H1 (cell line): ENCODE results near the gene VEPH1. TPM values are rescaled to one million over a fixed set of nuclear protein-coding genes. Genes with fewer than 3 reads are reported as not detected.

ENCODE experiments used
- CTCF ChIA-PET: fragments of 300-600 bp; sonication (Branson Sonifier 250); formaldehyde crosslinking; loops from one replicate; lab custom pipeline; 2021; ENCODE audit not compliant: partially characterized antibody; lab: Charles Lee
- POLR2A ChIA-PET: fragments of 300-600 bp; sonication (Branson Sonifier 250); formaldehyde crosslinking; loops from one replicate; lab custom pipeline; 2021; ENCODE audit warnings: inconsistent platforms; ENCODE audit not compliant: partially characterized antibody; lab: Charles Lee
- DNase-seq, 2 experiments: peaks; one replicate each; pipeline versions ENCODE4 v3.0.0 to v3.0.0-alpha.2; 2010 to 2022; ENCODE audit warnings: low spot score in 2 of 2, low read depth in 1 of 2, mixed read lengths in 1 of 2
- FAIRE-seq: peaks from 2 replicates; lab custom pipeline; 2011; peaks lifted over from hg19 to GRCh38; lab: Jason Lieb, UNC
- H2AFZ ChIP-seq: 2 replicates; pipeline ENCODE4 v1.8.1; 2012; ENCODE audit warnings: low read length, inconsistent platforms
- H2AK5ac ChIP-seq: 2 replicates; pipeline ENCODE4 v1.6.1; 2013; ENCODE audit warnings: low read depth, low read length
- H2BK120ac ChIP-seq: replicated peaks from 2 replicates; pipeline ENCODE3; 2013; ENCODE audit warnings: low read depth, low read length, inconsistent platforms
- H2BK12ac ChIP-seq: 2 replicates; pipeline ENCODE4 v1.6.1; 2013; ENCODE audit warnings: low read depth, low read length
- H2BK15ac ChIP-seq: 2 replicates; pipeline ENCODE4 v1.6.1; 2013; ENCODE audit warnings: low read length
- H2BK20ac ChIP-seq: 2 replicates; pipeline ENCODE4 v1.6.1; 2013; ENCODE audit warnings: low read length
- H2BK5ac ChIP-seq: 2 replicates; pipeline ENCODE4 v1.6.1; 2013; ENCODE audit warnings: low read depth, low read length
- H3K14ac ChIP-seq: 2 replicates; pipeline ENCODE4 v1.6.1; 2013; ENCODE audit warnings: inconsistent platforms; ENCODE audit not compliant: insufficient read length
- H3K18ac ChIP-seq: 2 replicates; pipeline ENCODE4 v1.6.1; 2013; ENCODE audit warnings: low read length; ENCODE audit errors: extremely low read depth
- H3K23ac ChIP-seq: 2 replicates; pipeline ENCODE4 v1.6.1; 2013; ENCODE audit warnings: inconsistent platforms; ENCODE audit not compliant: insufficient read length
- H3K23me2 ChIP-seq: 2 replicates; pipeline ENCODE4 v1.6.1; 2013; ENCODE audit warnings: low read depth, low read length
- H3K27ac ChIP-seq: 2 replicates; pipeline ENCODE4 v1.6.1; 2011; ENCODE audit warnings: low read depth, low read length, inconsistent platforms
- H3K27me3 ChIP-seq, 4 experiments: replicated peaks in 1 of 4; 1 replicate in 1 of 4; 2 replicates in 3 of 4; pipeline versions ENCODE4 v1.6.1 to v1.8.1; 2011 to 2013; ENCODE audit warnings: low read length in 3 of 4, mild to moderate bottlenecking in 3 of 4, inconsistent platforms in 2 of 4, mixed read lengths in 2 of 4, moderate library complexity in 1 of 4; ENCODE audit not compliant: control insufficient read depth in 3 of 4, insufficient read depth in 3 of 4; ENCODE audit errors: extremely low read depth in 1 of 4
- H3K36me3 ChIP-seq, 4 experiments: 2 replicates each; pipeline versions ENCODE4 v1.6.1 to v1.8.1; 2011 to 2013; ENCODE audit warnings: mild to moderate bottlenecking in 4 of 4, low read length in 3 of 4, moderate library complexity in 2 of 4, control low read depth in 1 of 4, inconsistent platforms in 1 of 4; ENCODE audit not compliant: insufficient read depth in 4 of 4, control insufficient read depth in 2 of 4
- H3K4ac ChIP-seq: replicated peaks from 2 replicates; pipeline ENCODE3; 2013; ENCODE audit warnings: low read length, low read depth, mixed read lengths, inconsistent platforms; ENCODE audit not compliant: insufficient read length
- H3K4me1 ChIP-seq, 4 experiments: replicated peaks in 1 of 4; 1 replicate in 1 of 4; 2 replicates in 3 of 4; pipeline versions ENCODE4 v1.6.1 to v1.8.1; 2011 to 2013; ENCODE audit warnings: low read length in 3 of 4, inconsistent platforms in 2 of 4, mixed read lengths in 1 of 4; ENCODE audit not compliant: insufficient read depth in 4 of 4, control insufficient read depth in 3 of 4
- H3K4me2 ChIP-seq, 2 experiments: 2 replicates each; pipeline versions ENCODE4 v1.6.1 to v1.8.1; 2011 to 2013; ENCODE audit warnings: low read depth in 2 of 2, low read length in 2 of 2, control low read depth in 1 of 2, inconsistent platforms in 1 of 2, mild to moderate bottlenecking in 1 of 2; ENCODE audit not compliant: insufficient read depth in 1 of 2
- H3K4me3 ChIP-seq, 4 experiments: fragments of 200-600, 300-600 bp in 1 of 4; sonication (generic), shearing (Covaris generic), sonication (Bioruptor Twin) in 1 of 4; 2 replicates each; pipeline versions ENCODE4 v1.5.1 to v1.8.1; 2011 to 2016; ENCODE audit warnings: low read length in 4 of 4, low read depth in 3 of 4, control low read depth in 2 of 4, inconsistent platforms in 2 of 4, mild to moderate bottlenecking in 2 of 4, mixed read lengths in 1 of 4, moderate library complexity in 1 of 4; ENCODE audit not compliant: insufficient read depth in 2 of 4; ENCODE audit errors: extremely low read depth in 1 of 4
- H3K56ac ChIP-seq: replicated peaks from 2 replicates; pipeline ENCODE3; 2013; ENCODE audit warnings: low read depth, mild to moderate bottlenecking, mixed read lengths, low read length, inconsistent platforms; ENCODE audit not compliant: insufficient read length
- H3K79me1 ChIP-seq: 2 replicates; pipeline ENCODE4 v1.6.1; 2013; ENCODE audit warnings: low read depth, low read length, control low read depth
- H3K79me2 ChIP-seq, 2 experiments: 2 replicates each; pipeline versions ENCODE4 v1.6.1 to v1.8.1; 2012 to 2013; ENCODE audit warnings: low read length in 2 of 2, mild to moderate bottlenecking in 2 of 2, inconsistent platforms in 1 of 2; ENCODE audit not compliant: insufficient read depth in 2 of 2, control insufficient read depth in 1 of 2
- H3K9ac ChIP-seq, 4 experiments: replicated peaks in 1 of 4; 1 replicate in 1 of 4; 2 replicates in 3 of 4; pipeline versions ENCODE4 v1.6.1 to v1.8.1; 2011 to 2013; ENCODE audit warnings: low read depth in 3 of 4, low read length in 3 of 4, control low read depth in 2 of 4, mild to moderate bottlenecking in 2 of 4, moderate library complexity in 2 of 4, inconsistent platforms in 1 of 4; ENCODE audit errors: extremely low read depth in 1 of 4
- H3K9me3 ChIP-seq, 2 experiments: 2 replicates each; pipeline versions ENCODE4 v1.6.1 to v1.8.1; 2012 to 2013; ENCODE audit warnings: mild to moderate bottlenecking in 2 of 2, moderate library complexity in 2 of 2, control low read depth in 1 of 2, inconsistent platforms in 1 of 2, low read depth in 1 of 2, low read length in 1 of 2, mixed read lengths in 1 of 2; ENCODE audit not compliant: insufficient read depth in 2 of 2
- H4K20me1 ChIP-seq, 2 experiments: replicated peaks in 1 of 2; 2 replicates each; pipeline versions ENCODE3 to v1.8.1; 2011 to 2013; ENCODE audit warnings: inconsistent platforms in 2 of 2, low read length in 2 of 2, mild to moderate bottlenecking in 1 of 2; ENCODE audit not compliant: insufficient read depth in 2 of 2, control insufficient read depth in 1 of 2
- H4K5ac ChIP-seq: 2 replicates; pipeline ENCODE4 v1.6.1; 2013; ENCODE audit warnings: low read length, low read depth, mixed read lengths, inconsistent platforms; ENCODE audit not compliant: insufficient read length
- H4K8ac ChIP-seq: 2 replicates; pipeline ENCODE4 v1.8.0; 2013; ENCODE audit warnings: mild to moderate bottlenecking, moderate library complexity, low read length, inconsistent platforms; ENCODE audit not compliant: insufficient read depth; ENCODE audit errors: extremely low read depth
- H4K91ac ChIP-seq: replicated peaks from 2 replicates; pipeline ENCODE3; 2013; ENCODE audit warnings: low read length, mixed read lengths, inconsistent platforms; ENCODE audit not compliant: insufficient read length
- CHD7 ChIP-seq: fragments of 300-600 bp; sonication (generic); IDR thresholded peaks from 2 replicates; pipeline ENCODE4 v1.7.1; 2012; ENCODE audit warnings: low read length, moderate library complexity, mild to moderate bottlenecking, inconsistent platforms; ENCODE audit not compliant: insufficient replicate concordance
- polyA plus RNA-seq, 7 experiments: library from polyadenylated mRNA; depleted of rRNA in 3 of 7; stranded (reverse) in 5 of 7; unstranded in 2 of 7; fragments of >200 nt in 5 of 7; fragments of 200-250 nt in 2 of 7; gene quantifications; 1 replicate in 5 of 7; 2 replicates in 1 of 7; 4 replicates in 1 of 7; pipeline versions ENCODE4 v1.2.1 to v1.2.3, GENCODE V29; 2011 to 2013; ENCODE audit warnings: missing spikeins in 2 of 7, mixed read lengths in 2 of 7
- total RNA-seq: library from RNA; stranded (reverse); fragmentation: NEBNext Ultra II Directional; extraction: Animal tissue kit (Norgen Biotek cat#: 25700); gene quantifications from 2 replicates; pipeline ENCODE4 v1.2.1, GENCODE V29; 2021

VEPH1 gene
- total and polyA plus RNA-seq, 2 of the 8 experiments (the other 6 are each of a cell fraction or from before 2014, with no cell fraction given): 12.0 to 18.3 TPM

- Histone ChIP-seq H2AFZ (no peak overlapping the region), H3K14ac (no peak overlapping the region), H3K4me1 (0 out of 7 replicates have a peak, but pooled peaks cover 0 to 3% (median 0%) of the 10 kb centered on the region in 4 experiments), H3K4me2 (no peak overlapping the region), H3K4me3 (no peak overlapping the region), H4K91ac (no peak overlapping the region), H2BK20ac (no peak overlapping the region), H4K20me1 (no peaks in the 10 kb centered on the region), H3K23ac (no peak overlapping the region), H3K79me2 (no peaks in the 10 kb centered on the region), H3K27me3 (no peaks in the 10 kb centered on the region; a peak in 1 of 7 replicates), H3K9me3 (no peaks in the 10 kb centered on the region), H3K18ac (no peak overlapping the region), H3K9ac (no peak overlapping the region), H3K4ac (no peak overlapping the region), H3K27ac (no peak overlapping the region), H2BK120ac (no peak overlapping the region), H3K56ac (no peak overlapping the region), H2BK5ac (no peak overlapping the region), H3K23me2 (no peaks in the 10 kb centered on the region; the same call in 1 of the 2 replicates), H2BK15ac (no peak overlapping the region), H4K8ac (no peak overlapping the region), H4K5ac (no peak overlapping the region), H2BK12ac (no peak overlapping the region), H2AK5ac (no peak overlapping the region), H3K79me1 (no peaks in the 10 kb centered on the region), H3K36me3 (no peaks in the 10 kb centered on the region)
- ChIA-PET CTCF (interaction anchor here (0.6 to 0.7 kb wide), 2 partner anchors 74 to 78 kb away, joined by 3 to 4 read pairs; no protein-coding TSS in a partner anchor), POLR2A (no interaction called here)
- DNase-seq: no peak
- no peak for FAIRE-seq
- TF ChIP-seq CHD7: no peak
Measured at GRCh38 chr3:157280354-157280753, 222.9 kb downstream of the VEPH1 start.
